ENCODE measurements around the gene CSNK2B. TPM values are rescaled to one million over a fixed set of nuclear protein-coding genes. Genes with fewer than 3 reads are reported as not detected.
A peak's percentile ranks its signal among the peaks of the same experiment; 100 is the strongest.

Gene CSNK2B
- total and polyA plus RNA-seq, 10 of the 15 experiments (the other 5 are each of a cell fraction or from before 2014, with no cell fraction given) = 56.3 to 405 (median 286) TPM

- no peak overlapping the region for H2AFZ ChIP-seq (ENCODE audit: control insufficient read depth, low read depth, low read length)
- H3K27ac ChIP-seq (ENCODE audit: control insufficient read depth, insufficient read depth) = peak overlapping the region; percentile 94
- ATAC-seq (no peak), DNase-seq (ENCODE audit: low read depth, low spot score) (no peak), FAIRE-seq (no peak)
- ChIA-PET SMC1A (ENCODE audit: uncharacterized antibody, unreplicated experiment) (interaction anchor here (0.7 to 2.5 kb wide), 6 partner anchors 9 to 120 kb away, joined by 3 to 14 read pairs (median 6); partner anchors contain the start of genes BAG6 and DDX39B), RAD21 (ENCODE audit: unreplicated experiment) (interaction anchor here (0.6 to 2.1 kb wide), 8 partner anchors 9 to 240 kb away, joined by 3 to 8 read pairs (median 4); partner anchors contain the start of genes BAG6, CLIC1 and NEU1), POLR2A (interaction anchor here (0.5 to 5.9 kb wide), 14 partner anchors 8 to 237 kb away, joined by 3 to 107 read pairs (median 4); partner anchors contain the start of genes APOM, BAG6, HSPA1A and HSPA1L), CTCF (interaction anchor here (0.9 to 2.2 kb wide), 6 partner anchors 9 to 171 kb away, joined by 3 to 19 read pairs (median 4); partner anchors contain the start of genes BAG6 and DDX39B)
- H3K4me2 ChIP-seq (ENCODE audit: control insufficient read depth, insufficient read depth) = peak overlapping the region; percentile 91
- intact Hi-C loops (cut with micrococcal nuclease; ENCODE audit: unreplicated experiment) = no loop called here
- BruUV-seq (replicated peaks) = no TSS peak
- peak overlapping the region; percentile 79 for H3K4me3 ChIP-seq
- no peaks in the 10 kb centered on the region for H3K27me3 ChIP-seq (replicated peaks in 1 of 2; ENCODE audit: control insufficient read depth in 2 of 2, insufficient read depth in 2 of 2, low read length in 1 of 2)
- peak overlapping the region; percentile 64 for H3K9ac ChIP-seq (ENCODE audit: control insufficient read depth, insufficient read depth, low read length)
- H3K4me1 ChIP-seq (ENCODE audit: control insufficient read depth, insufficient read depth, low read length) = peaks cover 42% of the 10 kb centered on the region
- 73% methylated on average over 12 of the region's 12 CpGs for WGBS (ENCODE audit: insufficient coverage, insufficient replicate concordance, low lambda C conversion rate, missing lambda C conversion rate)
- in situ Hi-C loops (cut with MboI) = no loop called here
- H4K20me1 ChIP-seq (ENCODE audit: control insufficient read depth, insufficient read depth) = no peaks in the 10 kb centered on the region
- H3K36me3 ChIP-seq (ENCODE audit: control insufficient read depth in 2 of 2, insufficient read depth in 2 of 2, low read length in 1 of 2) = peaks cover 0 to 12% of the 10 kb centered on the region in 2 experiments
- no peaks in the 10 kb centered on the region; the same call in 2 of the 3 replicates for H3K9me3 ChIP-seq (replicated peaks; ENCODE audit: control insufficient read depth, insufficient read depth, low read length)
- peaks cover 66% of the 10 kb centered on the region for H3K79me2 ChIP-seq (ENCODE audit: control insufficient read depth, insufficient read depth, low read length)
- TF ChIP-seq PKNOX1 (IDR thresholded peaks at IDR 0.05) = no peak; the same call in 1 of the 2 replicates
- TF ChIP-seq NR2C1 (IDR thresholded peaks at IDR 0.05) = peak; percentile 31; the same call in 1 of the 2 replicates
- TF ChIP-seq RUNX3 (IDR thresholded peaks at IDR 0.05; ENCODE audit: low read length) = peak; percentile 72
- TF ChIP-seq E2F4 (IDR thresholded peaks at IDR 0.05; ENCODE audit: low read depth, low read length) = no peak
- TF ChIP-seq BHLHE40 (IDR thresholded peaks at IDR 0.05; ENCODE audit: borderline replicate concordance in 1 of 2, low read depth in 2 of 2, low read length in 1 of 2) = 0 out of 4 replicates have a peak, but pooled peaks of 1 of the 2 experiments have one; percentile 7
- peak; percentile 60 for TF ChIP-seq MEF2B (IDR thresholded peaks at IDR 0.05; ENCODE audit: partially characterized antibody, poor library complexity, severe bottlenecking)
- peak; percentile 64 for TF ChIP-seq NR2F1 (conservative IDR thresholded peaks at IDR 0.05)
- peak; percentile 51; the same call in 1 of the 2 replicates for TF ChIP-seq SPI1 (IDR thresholded peaks at IDR 0.05; ENCODE audit: borderline replicate concordance, insufficient read depth, low read depth, low read length)
- TF ChIP-seq EZH2 (IDR thresholded peaks at IDR 0.05; ENCODE audit: borderline replicate concordance, control insufficient read depth, low read depth, low read length) = no peak
- no peak for TF ChIP-seq ZNF207 (IDR thresholded peaks at IDR 0.05; ENCODE audit: borderline replicate concordance)
- TF ChIP-seq HDAC2 (IDR thresholded peaks at IDR 0.05) = no peak
- 0 out of 2 replicates have a peak, but pooled peaks have one; percentile 15 for TF ChIP-seq TCF12 (IDR thresholded peaks at IDR 0.05; ENCODE audit: low read depth, low read length)
- no peak for TF ChIP-seq ZNF384 (IDR thresholded peaks at IDR 0.05; ENCODE audit: borderline replicate concordance, low read depth, low read length)
- TF ChIP-seq MEF2A (IDR thresholded peaks at IDR 0.05; ENCODE audit: insufficient read depth, low read depth, low read length) = 0 out of 2 replicates have a peak, but pooled peaks have one; percentile 38
- TF ChIP-seq BCL11A (IDR thresholded peaks at IDR 0.05; ENCODE audit: low read depth, low read length) = 0 out of 2 replicates have a peak, but pooled peaks have one; percentile 10
- no peak for TF ChIP-seq CREB1 (IDR thresholded peaks at IDR 0.05; ENCODE audit: low read depth)
- TF ChIP-seq SMARCA5 (IDR thresholded peaks at IDR 0.05) = 0 out of 2 replicates have a peak, but pooled peaks have one; percentile 16
Observed at GRCh38 chr6:31661262-31662123, 4.4 kb upstream of the CSNK2B start.
